HUES6 (cell line): Measurements from ENCODE around the gene LY6G5C.

Source experiments
- H3K27ac ChIP-seq: 2 replicates; pipeline ENCODE4 v1.7.0; 2013; ENCODE audit warnings: low read depth, mild to moderate bottlenecking, low read length, inconsistent platforms
- H3K27me3 ChIP-seq: 2 replicates; pipeline ENCODE4 v1.6.1; 2013; ENCODE audit warnings: low read length; ENCODE audit not compliant: control insufficient read depth, insufficient read depth
- H3K36me3 ChIP-seq: 2 replicates; pipeline ENCODE4 v1.6.1; 2013; ENCODE audit warnings: low read length; ENCODE audit not compliant: control insufficient read depth, insufficient read depth
- H3K4me1 ChIP-seq: 2 replicates; pipeline ENCODE4 v1.6.1; 2013; ENCODE audit warnings: low read length; ENCODE audit not compliant: control insufficient read depth, insufficient read depth
- H3K4me3 ChIP-seq: 2 replicates; pipeline ENCODE4 v1.5.1; 2013; ENCODE audit warnings: low read depth, low read length
- H3K9ac ChIP-seq: one replicate; pipeline ENCODE4 v1.6.1; 2013; ENCODE audit warnings: mild to moderate bottlenecking, low read length
- H3K9me3 ChIP-seq: 2 replicates; pipeline ENCODE4 v1.6.1; 2013; ENCODE audit warnings: low read depth, low read length; ENCODE audit not compliant: control insufficient read depth, insufficient read depth

LY6G5C gene

DNA sequence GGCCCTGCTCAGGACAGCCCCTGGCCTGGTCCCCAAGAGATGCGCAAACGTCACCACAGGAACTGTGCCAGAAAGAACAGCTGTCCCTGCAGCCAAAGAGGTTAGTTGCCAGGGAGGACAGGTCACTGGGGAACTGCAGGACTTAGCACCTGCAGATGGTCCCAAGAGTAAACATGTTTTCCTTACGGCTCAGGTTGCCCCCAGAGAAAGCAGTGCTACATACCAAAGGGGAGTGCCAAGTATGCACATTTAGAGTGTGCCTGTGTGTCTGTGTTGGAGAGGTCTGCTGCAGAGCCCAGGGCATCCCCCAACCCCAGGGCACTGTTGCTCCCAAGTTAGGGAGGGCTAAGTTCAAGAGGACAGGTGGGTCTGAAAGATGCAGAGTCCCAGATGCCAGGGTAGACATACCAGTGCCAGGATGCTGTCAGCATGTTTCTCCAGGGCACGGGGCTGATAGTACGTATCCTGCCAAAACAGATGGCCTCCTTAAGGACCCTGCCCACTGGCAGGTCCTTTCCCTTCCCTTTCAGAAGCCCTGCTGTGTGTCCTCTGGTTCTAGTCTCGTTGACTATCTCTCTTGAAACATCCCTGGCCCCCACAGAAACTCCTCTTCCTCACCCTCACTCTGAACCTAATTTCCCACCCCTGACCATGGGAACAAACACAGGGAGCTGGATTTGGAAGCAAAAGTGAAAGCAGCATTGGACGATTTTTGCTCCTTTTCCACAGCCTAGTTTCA lies 21.0 kb upstream of the LY6G5C start:
- peak overlapping the region; percentile 76 for H3K9ac ChIP-seq
- H3K36me3 ChIP-seq: peaks cover 15% of the 10 kb centered on the region
- peak overlapping the region; percentile 70 for H3K4me3 ChIP-seq
- no peak overlapping the region for H3K27ac ChIP-seq
- no peaks in the 10 kb centered on the region for H3K9me3 ChIP-seq
- H3K4me1 ChIP-seq: peaks cover 7% of the 10 kb centered on the region
- H3K27me3 ChIP-seq: no peaks in the 10 kb centered on the region

DNA sequence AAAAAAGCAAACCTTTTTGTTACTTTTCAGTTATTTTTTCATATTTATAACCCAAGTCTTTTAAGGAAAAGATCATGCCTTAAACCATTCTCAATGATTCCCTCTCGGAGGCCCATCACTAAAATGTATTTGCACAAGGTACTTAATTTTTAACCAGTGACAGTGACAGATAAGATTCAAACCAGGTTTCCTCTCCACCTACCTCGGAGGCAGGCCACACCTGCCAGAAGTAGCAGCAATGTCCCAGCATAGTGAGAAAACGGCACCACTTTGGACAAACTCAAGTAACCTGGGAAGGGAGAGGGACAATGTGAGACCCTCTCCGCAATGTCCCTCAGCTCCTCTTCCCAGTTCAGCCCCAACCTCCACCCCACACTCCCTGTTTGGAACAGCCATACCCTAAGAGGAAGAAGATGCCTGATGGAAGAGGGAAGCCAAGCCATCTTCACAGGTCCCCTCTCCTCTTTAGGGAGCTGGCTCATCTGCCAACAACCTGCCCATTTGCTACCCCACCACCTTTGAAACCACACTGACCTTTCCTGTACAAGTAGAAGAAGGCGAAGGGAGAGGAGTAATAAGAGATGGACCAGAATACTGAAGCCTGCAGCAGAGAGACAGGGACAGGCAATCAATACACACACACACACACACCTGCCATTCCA lies 20.0 kb upstream of the LY6G5C start:
- H3K36me3 ChIP-seq: peaks cover 19% of the 10 kb centered on the region
- no peak overlapping the region for H3K4me3 ChIP-seq
- no peaks in the 10 kb centered on the region for H3K9me3 ChIP-seq
- no peak overlapping the region for H3K9ac ChIP-seq
- H3K4me1 ChIP-seq: peaks cover 7% of the 10 kb centered on the region
- H3K27ac ChIP-seq: no peak overlapping the region
- H3K27me3 ChIP-seq: no peaks in the 10 kb centered on the region

DNA sequence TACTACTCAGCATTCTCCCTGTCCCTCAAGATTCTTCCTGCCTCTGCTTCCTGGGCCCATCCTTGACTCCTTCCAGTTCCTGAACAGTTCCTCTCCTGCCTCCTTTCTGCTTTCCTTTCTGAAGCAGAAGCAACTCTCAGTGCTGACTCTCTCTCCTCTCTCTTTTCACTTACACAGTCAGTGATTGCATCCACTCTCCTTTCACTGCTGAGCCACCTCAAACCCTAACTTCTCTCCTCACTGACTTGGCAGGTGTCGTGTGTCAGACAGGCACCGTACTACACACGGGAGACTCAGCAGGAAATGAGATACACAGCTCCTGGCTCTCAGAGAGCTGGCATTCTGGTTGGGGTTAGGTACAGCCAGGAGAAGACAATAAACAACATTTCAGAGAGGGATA lies 16.7 kb upstream of the LY6G5C start:
- no peak overlapping the region for H3K27ac ChIP-seq
- H3K27me3 ChIP-seq: no peaks in the 10 kb centered on the region
- peaks cover 39% of the 10 kb centered on the region for H3K36me3 ChIP-seq
- no peak overlapping the region for H3K4me3 ChIP-seq
- H3K4me1 ChIP-seq: peaks cover 7% of the 10 kb centered on the region
- H3K9me3 ChIP-seq: no peaks in the 10 kb centered on the region
- H3K9ac ChIP-seq: no peak overlapping the region

DNA sequence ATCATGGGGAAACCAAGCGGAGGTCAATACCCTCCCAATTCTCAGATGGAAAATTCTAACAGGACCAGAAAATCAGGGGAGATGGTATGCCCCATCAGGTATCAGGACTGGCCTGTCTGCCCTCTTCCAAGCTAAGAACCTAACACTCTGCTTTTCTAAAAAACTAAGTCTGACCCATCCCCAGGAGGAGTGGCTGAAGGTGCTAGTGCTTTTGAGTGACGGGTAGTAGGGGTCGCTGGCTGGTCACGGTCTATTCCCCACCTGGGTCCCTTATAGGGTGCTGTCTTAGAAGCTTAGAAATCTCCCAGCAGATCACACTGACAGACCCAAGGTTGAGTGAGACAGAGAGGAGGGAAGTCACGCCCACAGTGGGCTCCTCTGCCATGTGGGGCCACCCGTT lies 12.7 kb upstream of the LY6G5C start:
- H3K4me1 ChIP-seq: peaks cover 7% of the 10 kb centered on the region; the same call in 1 of the 2 replicates
- peaks cover 64% of the 10 kb centered on the region for H3K36me3 ChIP-seq
- no peak overlapping the region for H3K27ac ChIP-seq
- H3K9ac ChIP-seq: no peak overlapping the region
- H3K9me3 ChIP-seq: no peaks in the 10 kb centered on the region
- H3K4me3 ChIP-seq: no peak overlapping the region
- no peaks in the 10 kb centered on the region for H3K27me3 ChIP-seq

DNA sequence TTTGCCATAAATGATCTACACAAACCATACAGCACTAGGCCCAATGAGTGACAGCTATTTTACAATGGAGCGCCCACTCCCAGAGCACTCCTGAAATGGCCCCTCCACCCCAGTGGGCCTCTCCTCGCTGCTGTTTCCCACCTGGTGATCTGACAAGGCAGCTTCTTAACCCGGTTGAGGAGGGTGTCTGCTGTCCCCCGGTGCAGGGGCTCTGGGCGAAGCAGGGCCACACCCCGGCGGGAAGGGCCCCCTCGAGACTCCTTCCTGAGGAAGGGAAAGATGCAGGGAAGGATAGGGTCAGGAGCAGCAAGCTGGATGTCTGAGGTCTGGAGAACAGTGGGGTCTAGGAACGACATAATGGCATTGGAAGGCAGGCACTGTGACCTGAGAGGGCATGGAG lies 12.0 kb upstream of the LY6G5C start:
- Histone ChIP-seq H3K36me3 (peaks cover 71% of the 10 kb centered on the region), H3K9ac (no peak overlapping the region), H3K4me1 (peaks cover 7% of the 10 kb centered on the region; the same call in 1 of the 2 replicates), H3K27ac (no peak overlapping the region), H3K4me3 (no peak overlapping the region), H3K27me3 (no peaks in the 10 kb centered on the region), H3K9me3 (no peaks in the 10 kb centered on the region)

DNA sequence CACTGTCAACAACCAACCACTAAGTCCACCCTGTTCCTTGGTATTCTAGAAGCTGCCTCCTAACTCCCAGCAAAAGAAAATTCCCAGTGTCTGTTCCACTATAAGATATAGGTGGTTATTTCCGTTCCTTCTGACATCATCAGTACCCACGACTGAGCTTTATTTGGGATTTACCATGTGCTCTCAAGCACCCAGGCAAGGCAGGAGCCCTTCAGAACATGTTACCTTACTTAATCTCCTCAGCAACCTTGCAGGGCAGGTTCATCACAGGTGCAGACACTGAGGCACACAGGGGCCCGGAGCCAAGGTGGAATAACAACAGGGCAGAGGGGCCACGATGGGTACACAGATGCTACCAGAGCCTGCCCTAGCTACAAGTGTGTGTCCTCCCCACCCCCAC lies 11.5 kb upstream of the LY6G5C start:
- Histone ChIP-seq H3K4me3 (no peak overlapping the region), H3K9ac (no peak overlapping the region), H3K27me3 (no peaks in the 10 kb centered on the region), H3K9me3 (no peaks in the 10 kb centered on the region), H3K27ac (no peak overlapping the region), H3K36me3 (peaks cover 72% of the 10 kb centered on the region), H3K4me1 (peaks cover 7% of the 10 kb centered on the region; the same call in 1 of the 2 replicates)

DNA sequence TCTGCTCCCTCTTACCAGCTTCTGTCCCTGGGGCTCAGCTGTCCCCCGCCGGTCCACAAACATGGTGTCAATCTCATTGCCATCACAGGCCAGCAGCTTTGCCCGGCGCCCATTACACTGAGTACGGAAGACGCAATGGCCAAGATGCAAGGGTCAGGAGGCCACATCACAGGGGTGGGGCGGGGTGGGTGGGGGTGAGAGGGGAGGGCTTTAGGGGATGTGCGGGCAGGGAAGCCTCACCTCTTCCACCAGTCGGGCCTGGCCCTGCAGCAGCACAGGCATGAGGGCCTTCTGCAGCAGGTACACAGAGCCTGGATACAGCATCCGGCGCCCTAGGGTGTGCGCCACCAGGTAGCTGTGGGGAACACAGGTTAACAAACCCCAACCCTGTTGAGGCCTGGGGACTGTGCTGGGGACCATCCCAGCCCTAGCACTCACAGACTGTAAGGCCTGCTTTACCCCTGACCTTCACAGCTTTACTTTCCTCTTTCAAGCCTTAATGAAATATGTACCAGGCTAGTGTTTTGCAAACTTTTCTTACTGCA lies 10.8 kb upstream of the LY6G5C start:
- no peaks in the 10 kb centered on the region for H3K9me3 ChIP-seq
- peaks cover 7% of the 10 kb centered on the region; the same call in 1 of the 2 replicates for H3K4me1 ChIP-seq
- H3K36me3 ChIP-seq: peaks cover 72% of the 10 kb centered on the region
- no peak overlapping the region for H3K27ac ChIP-seq
- H3K9ac ChIP-seq: no peak overlapping the region
- no peak overlapping the region for H3K4me3 ChIP-seq
- H3K27me3 ChIP-seq: no peaks in the 10 kb centered on the region

DNA sequence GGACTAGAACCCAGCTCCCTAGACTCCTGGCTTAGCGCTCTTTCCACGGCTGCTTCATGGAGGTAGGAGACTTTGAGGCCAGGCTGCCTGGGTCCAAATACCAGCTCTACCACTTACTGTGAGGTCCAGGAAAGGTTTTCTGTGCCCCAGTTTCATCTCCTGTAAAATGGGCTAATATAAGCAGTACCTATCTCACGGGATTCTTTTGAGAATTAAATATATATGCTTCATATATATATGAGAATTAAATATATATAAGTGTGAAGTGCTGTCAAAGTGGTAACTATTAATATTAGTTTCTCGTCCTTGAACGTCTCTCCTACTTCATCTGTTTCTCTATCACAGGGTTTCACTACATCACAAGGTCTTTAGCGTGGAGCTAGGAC lies 10.2 kb upstream of the LY6G5C start:
- H3K27ac ChIP-seq: no peak overlapping the region
- no peaks in the 10 kb centered on the region for H3K27me3 ChIP-seq
- no peak overlapping the region for H3K9ac ChIP-seq
- H3K9me3 ChIP-seq: no peaks in the 10 kb centered on the region
- peaks cover 7% of the 10 kb centered on the region; the same call in 1 of the 2 replicates for H3K4me1 ChIP-seq
- H3K36me3 ChIP-seq: peaks cover 76% of the 10 kb centered on the region
- H3K4me3 ChIP-seq: no peak overlapping the region

DNA sequence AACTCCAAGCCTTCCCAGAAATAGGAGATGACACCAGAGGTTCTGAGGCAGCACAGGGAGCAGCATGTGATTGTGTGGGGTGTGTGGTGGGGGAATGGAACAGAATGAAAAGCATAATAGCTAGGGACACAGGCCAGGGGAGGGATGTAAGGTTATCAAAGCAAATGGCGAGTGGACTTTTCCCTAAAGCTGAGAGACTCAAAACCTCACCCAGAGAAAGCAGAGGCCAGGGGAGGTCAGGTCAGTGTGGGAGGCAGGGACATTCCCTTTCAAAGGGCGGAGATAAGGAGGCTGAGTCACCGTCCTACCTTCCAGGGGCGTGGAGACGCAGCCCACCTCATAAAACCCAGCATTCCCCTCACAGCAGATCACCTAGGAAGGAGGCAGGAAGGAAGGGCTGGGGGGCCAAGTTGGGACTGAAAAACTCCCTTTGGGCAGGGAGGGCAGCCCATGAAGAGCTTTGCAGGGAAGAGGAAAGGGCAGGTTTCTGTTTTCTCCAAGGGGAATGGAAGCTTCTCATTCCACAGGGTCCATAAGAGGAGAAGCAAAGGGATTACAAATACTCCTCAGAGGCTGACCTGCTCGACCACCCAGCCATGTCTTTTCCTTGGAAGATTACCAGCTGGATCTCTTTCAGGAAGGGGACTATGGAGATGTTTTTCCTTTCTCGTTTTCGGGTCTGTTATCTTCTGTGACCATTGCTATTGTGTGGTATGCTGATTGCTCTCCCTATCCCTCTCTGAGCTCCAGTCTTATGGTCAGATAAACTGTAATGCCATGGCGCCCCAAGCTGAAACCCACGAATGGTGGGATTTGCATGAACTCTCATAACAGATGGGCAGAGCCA lies 9.6 kb upstream of the LY6G5C start:
- H3K9ac ChIP-seq: no peak overlapping the region

DNA sequence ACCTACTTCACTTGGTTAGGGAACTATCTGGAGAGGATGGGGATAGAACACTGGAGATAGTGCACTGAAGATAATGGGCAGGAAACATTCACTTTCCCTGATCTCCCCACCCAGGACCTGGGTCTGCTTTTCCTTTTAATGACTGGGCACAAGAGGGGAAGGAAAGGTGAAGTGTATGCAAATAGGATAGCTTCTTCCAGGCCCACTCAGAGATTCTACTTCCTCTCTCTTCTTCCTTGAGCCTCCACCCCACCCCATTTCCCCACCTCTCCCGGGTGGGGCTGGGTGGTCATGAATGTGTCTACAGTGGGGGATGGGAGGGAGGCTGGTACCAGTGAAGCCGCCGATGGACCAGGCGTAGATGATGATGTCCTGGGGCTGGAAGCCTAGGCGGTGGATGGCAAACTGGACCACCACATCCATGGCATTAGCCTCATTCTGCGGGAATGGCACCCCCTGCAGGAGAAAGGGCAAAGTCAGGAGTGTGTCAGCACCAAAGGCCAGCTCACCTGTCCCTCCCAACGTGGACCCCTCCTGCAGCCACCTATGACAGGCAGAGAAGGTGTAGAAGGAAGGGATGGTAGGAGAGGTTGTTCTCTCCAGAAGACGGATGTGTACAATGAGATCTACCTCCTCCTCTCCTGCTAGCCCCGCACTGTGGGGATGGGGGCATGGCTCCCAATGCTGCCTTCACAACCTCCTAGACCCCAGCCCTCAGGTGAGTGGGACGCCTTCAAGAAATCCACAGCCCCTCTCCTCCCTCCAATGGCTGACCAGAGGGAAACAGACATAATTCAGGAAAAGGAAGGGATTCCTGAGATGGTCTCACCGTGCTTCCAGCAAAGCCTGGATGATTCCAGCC lies 8.6 kb upstream of the LY6G5C start:
- no peaks in the 10 kb centered on the region for H3K27me3 ChIP-seq
- H3K9ac ChIP-seq: no peak overlapping the region
- no peak overlapping the region for H3K4me3 ChIP-seq
- H3K36me3 ChIP-seq: peaks cover 69% of the 10 kb centered on the region
- H3K9me3 ChIP-seq: no peaks in the 10 kb centered on the region
- H3K4me1 ChIP-seq: peaks cover 7% of the 10 kb centered on the region; the same call in 1 of the 2 replicates
- H3K27ac ChIP-seq: no peak overlapping the region

More for the DNA sequence above, 9.6 kb upstream of the LY6G5C start:
- Histone ChIP-seq H3K9me3 (no peaks in the 10 kb centered on the region), H3K4me3 (no peak overlapping the region; the same call in 1 of the 2 replicates), H3K4me1 (peaks cover 7% of the 10 kb centered on the region; the same call in 1 of the 2 replicates), H3K27me3 (no peaks in the 10 kb centered on the region), H3K27ac (no peak overlapping the region), H3K36me3 (peaks cover 76% of the 10 kb centered on the region)
